T-helper 17 cell (primary cell): Measurements from ENCODE around the gene FMN1. TPM values are rescaled to one million over a fixed set of nuclear protein-coding genes. Genes with fewer than 3 reads are reported as not detected.
"Not testable (repeated sequence)": the region's sequence is repeated elsewhere in the genome, so short reads cannot be mapped to it uniquely, and the experiment has no call there.

Source experiments
- ATAC-seq: fragments of 150-1000 bp; cut with Tn5 transposase; 2 replicates; pipeline ENCODE4 v1.10.0; 2021; ENCODE audit warnings: mild to moderate bottlenecking, moderate library complexity
- DNase-seq, 3 donors: peaks; one replicate each; pipeline versions ENCODE4 v3.0.0 to v3.0.0-alpha.2; 2020 to 2021
- H3K9me3 ChIP-seq: one replicate; pipeline ENCODE4 v1.7.0; 2013; ENCODE audit warnings: low read length, mild to moderate bottlenecking; ENCODE audit not compliant: control insufficient read depth, poor library complexity, severe bottlenecking
- H3K27ac Mint-ChIP-seq: one replicate; pipeline ENCODE4 v1.8.0; 2022; ENCODE audit warnings: mild to moderate bottlenecking, moderate library complexity, mixed read lengths
- H3K27me3 Mint-ChIP-seq: one replicate; pipeline ENCODE4 v1.8.0; 2022; ENCODE audit warnings: mixed read lengths
- H3K36me3 Mint-ChIP-seq: one replicate; pipeline ENCODE4 v1.8.0; 2022; ENCODE audit warnings: low read depth, mixed read lengths
- H3K4me1 Mint-ChIP-seq: one replicate; pipeline ENCODE4 v1.8.0; 2022; ENCODE audit warnings: mild to moderate bottlenecking, mixed read lengths
- H3K4me3 Mint-ChIP-seq: one replicate; pipeline ENCODE4 v1.8.0; 2022; ENCODE audit warnings: mild to moderate bottlenecking, moderate library complexity, mixed read lengths
- total RNA-seq, 4 donors: library from RNA in 2 of 4; stranded (reverse) in 2 of 4; gene quantifications; one replicate each; pipeline ENCODE4 v1.2.3 and lab custom pipeline; 2022 to 2026

Gene FMN1
- total RNA-seq, 2 donors from 2014 or later: 18.7 to 35.2 TPM

DNA sequence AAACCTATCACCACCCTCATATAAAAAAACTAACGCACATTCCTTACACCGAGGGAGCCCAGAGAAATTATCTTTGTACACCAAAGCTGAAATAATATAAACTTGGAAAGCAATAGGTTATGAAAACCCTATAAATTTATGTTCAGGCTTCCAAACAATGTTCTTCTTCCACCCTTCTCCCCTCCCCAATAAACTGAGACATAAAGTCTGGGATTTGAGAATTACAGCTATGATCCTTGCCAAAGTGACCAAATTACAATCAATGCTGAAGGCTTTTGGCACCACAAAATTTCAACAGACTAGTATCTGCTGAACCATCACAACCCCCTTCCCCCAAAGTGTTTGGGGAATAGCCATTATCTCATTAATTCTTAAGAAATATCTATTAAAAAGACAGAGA is 237.8 kb downstream of the FMN1 start:
- Mint-ChIP-seq H3K27ac (no peak overlapping the region), H3K4me1 (peaks cover 15% of the 10 kb centered on the region), H3K4me3 (no peak overlapping the region), H3K36me3 (peaks cover 2% of the 10 kb centered on the region), H3K27me3 (no peaks in the 10 kb centered on the region)
- DNase-seq (no peak), ATAC-seq (no peak)
- no peaks in the 10 kb centered on the region for H3K9me3 ChIP-seq

DNA sequence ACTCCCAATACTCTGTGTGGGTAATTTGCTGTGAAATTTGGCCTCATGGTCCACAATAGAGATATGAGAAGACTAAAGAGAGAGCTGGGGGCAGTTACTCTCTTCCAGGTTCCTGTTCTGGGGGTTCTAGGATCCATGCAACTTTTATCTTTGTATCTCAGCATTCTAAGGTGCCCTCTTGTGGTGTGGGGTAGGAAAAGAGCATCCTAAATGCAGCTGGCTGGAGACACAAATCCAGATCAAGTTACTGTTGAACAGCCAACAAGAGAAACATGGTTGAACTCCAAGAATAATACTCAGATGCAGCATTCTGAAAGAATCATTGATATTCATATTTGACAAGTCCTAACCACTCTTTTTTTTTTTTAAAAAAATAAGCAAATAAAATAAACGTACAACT is 238.5 kb downstream of the FMN1 start:
- Mint-ChIP-seq H3K27me3 (no peaks in the 10 kb centered on the region), H3K4me3 (no peak overlapping the region), H3K36me3 (peaks cover 2% of the 10 kb centered on the region), H3K27ac (no peak overlapping the region), H3K4me1 (peaks cover 15% of the 10 kb centered on the region)
- ATAC-seq (no peak), DNase-seq (no peak)
- H3K9me3 ChIP-seq: no peaks in the 10 kb centered on the region

DNA sequence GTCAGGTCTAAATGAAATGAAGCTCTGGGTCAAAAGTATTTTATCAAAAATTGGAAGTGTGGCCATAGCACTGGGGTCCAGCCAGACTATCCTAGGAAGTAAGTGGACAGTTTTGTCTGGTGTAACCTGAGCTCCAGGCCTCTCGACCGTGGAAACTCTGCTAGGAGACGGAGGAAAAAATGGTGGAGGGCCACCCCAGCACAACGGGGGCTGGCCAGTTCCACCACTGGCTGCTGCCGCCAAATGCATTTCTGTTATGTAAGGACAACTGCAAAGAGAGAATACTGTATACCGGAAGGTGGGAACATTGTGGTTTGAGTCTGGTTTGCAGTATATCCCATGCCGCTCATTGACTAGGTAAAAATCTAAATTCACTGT is 241.0 kb downstream of the FMN1 start:
- Mint-ChIP-seq H3K27me3 (no peaks in the 10 kb centered on the region), H3K27ac (no peak overlapping the region), H3K36me3 (no peaks in the 10 kb centered on the region), H3K4me1 (peaks cover 17% of the 10 kb centered on the region), H3K4me3 (no peak overlapping the region)
- ATAC-seq (no peak), DNase-seq (no peak)
- H3K9me3 ChIP-seq: no peaks in the 10 kb centered on the region

DNA sequence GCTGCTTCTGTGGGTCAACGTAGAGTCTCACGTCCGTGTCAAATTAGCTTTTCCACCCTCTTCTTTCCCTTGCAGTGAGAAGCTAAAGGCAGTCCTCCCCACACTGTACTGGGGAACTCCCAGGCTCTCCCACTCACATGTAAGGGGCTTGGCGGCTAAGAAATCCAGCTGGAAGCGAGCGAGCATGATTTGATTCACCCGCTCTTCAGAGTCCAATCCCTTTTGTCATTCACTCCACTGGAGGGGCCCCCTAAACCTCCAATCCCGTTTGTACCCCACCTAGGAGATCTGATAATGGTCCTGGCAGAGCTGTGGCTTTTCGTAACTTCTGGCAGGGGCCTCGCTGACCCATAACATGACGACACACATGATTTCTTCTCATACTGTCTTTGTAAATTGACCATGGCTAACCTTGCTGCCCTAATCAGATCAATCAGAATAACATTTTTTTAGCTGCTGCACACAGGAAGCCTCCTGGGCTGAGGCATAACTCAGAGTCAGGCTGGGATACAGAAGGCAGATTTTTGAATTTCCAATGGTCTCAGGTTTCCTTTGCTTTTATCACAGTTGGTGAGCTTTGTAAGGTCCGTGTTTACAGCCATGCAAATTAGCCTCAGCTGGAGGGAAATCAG is 241.5 kb downstream of the FMN1 start:
- Mint-ChIP-seq H3K27me3 (no peaks in the 10 kb centered on the region), H3K36me3 (no peaks in the 10 kb centered on the region), H3K4me3 (no peak overlapping the region), H3K27ac (no peak overlapping the region), H3K4me1 (peaks cover 17% of the 10 kb centered on the region)
- DNase-seq (no peak), ATAC-seq (no peak)
- no peaks in the 10 kb centered on the region for H3K9me3 ChIP-seq

DNA sequence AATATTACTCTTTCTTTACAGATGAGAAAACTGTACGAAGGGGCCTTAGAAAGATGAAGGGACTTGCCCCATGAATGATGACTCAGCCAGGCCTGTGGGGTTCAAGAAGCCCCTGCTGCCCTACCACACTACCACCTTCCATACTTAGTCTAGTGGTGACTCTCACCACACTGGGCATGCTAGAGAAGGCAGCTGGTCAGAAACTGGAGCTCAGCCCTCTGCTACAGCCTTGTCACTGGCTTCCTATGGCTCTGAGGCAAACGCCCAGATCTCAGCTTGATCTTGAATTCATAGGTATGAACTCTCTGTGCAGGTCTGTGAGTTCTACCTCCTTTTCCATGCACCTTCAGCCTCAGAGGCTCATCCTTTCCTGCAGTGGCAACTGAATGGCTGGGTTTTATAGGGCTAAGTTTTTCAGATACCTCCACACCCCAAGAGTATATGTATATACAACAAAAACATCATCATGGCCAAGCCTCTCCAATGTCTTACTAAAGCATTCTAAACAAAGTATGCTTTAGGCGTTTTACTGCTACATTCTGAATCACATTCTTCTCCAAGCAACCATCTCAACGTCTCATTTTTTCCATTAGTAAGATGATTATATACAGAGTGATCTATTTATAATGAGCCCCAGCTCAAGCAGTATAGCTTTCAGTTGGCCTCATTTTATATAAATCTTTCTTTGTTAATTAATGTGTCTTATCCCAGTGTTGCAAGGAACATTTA is 242.6 kb downstream of the FMN1 start:
- no peaks in the 10 kb centered on the region for H3K36me3 Mint-ChIP-seq
- no peak overlapping the region for H3K4me3 Mint-ChIP-seq
- peaks cover 17% of the 10 kb centered on the region for H3K4me1 Mint-ChIP-seq
- DNase-seq: no peak
- no peak for ATAC-seq
- H3K9me3 ChIP-seq: no peaks in the 10 kb centered on the region
- H3K27ac Mint-ChIP-seq: no peak overlapping the region
- H3K27me3 Mint-ChIP-seq: no peaks in the 10 kb centered on the region

DNA sequence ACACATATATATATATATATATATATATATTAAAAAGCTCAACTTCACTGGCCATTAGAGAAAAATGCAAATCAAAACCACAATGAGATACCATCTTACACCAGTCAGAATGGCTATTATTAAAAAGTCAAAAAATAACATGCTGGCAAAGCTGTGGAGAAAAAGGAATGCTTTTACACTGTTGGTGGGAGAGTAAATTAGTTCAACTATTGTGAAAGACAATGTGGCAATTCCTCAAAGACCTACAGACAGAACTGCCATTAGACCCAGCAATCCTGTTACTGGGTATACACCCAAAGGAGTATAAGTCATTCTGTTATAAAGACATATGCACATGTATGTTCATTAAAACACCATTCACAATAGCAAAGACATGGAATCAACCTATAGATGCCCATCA is 244.5 kb downstream of the FMN1 start:
- not testable (repeated sequence) for H3K27ac Mint-ChIP-seq, H3K4me3 Mint-ChIP-seq, H3K9me3 ChIP-seq, DNase-seq, H3K36me3 Mint-ChIP-seq, H3K27me3 Mint-ChIP-seq, ATAC-seq
- peaks cover 15% of the 10 kb centered on the region for H3K4me1 Mint-ChIP-seq

DNA sequence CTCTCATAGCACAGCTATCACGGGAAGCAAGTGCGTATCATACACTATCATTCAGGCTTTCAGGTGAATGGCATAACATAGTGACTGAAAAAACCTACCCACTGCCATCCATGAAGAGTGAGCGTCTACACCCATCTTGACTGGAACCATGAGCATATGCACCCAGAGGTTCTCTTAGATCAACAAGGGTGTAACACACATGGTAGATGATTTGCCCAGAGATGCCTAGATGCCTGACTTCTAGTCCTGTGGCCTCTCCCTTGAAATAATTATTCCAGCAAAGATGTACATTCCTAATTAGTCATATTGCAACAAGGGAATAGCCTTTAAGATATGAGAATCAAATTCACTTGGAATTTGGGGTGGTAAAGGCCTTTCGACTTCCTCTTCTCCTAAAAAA is 248.3 kb downstream of the FMN1 start:
- Mint-ChIP-seq H3K36me3 (no peaks in the 10 kb centered on the region), H3K4me1 (peaks cover 4% of the 10 kb centered on the region), H3K27me3 (no peaks in the 10 kb centered on the region), H3K27ac (no peak overlapping the region), H3K4me3 (no peak overlapping the region)
- ATAC-seq (no peak), DNase-seq (no peak)
- H3K9me3 ChIP-seq: no peaks in the 10 kb centered on the region

DNA sequence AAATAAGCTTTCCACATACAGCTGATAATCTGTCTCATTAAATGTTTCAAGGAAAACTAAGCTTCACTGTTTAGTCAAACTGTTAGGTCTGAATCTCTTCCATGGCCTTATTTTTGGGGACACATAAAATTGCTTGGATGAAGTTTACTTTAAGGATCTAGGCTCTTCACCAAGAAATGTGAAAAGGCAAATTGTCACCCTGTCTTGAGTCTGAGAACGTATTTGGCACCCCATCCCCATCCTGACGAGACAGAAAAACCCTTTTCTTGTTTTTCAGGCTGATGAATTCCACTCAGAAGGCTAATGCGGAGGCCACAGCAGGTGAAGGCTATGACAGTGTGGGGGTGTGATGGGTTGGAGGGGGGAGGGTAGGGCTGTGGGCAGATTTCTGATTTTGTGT is 250.1 kb downstream of the FMN1 start:
- peaks cover 2% of the 10 kb centered on the region for H3K4me1 Mint-ChIP-seq
- no peak overlapping the region for H3K27ac Mint-ChIP-seq

DNA sequence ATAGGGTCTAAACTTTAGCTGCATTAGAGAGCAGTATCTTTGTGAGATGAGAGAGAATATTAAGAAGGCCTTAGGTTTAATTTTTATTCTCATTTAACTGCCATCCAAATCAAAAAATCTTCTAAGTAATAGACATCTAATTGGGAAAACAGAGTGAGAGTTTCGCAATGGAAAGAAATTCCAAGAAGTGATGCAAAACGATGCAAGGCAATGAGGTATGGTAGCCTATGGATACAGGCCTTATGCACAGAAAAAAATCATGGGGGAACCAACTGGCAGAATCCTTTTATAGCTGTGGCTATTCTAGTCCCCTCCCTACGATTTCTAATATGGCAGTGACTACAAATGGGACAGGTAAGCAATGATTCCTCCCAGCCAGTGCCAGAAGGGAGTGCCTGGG is 250.8 kb downstream of the FMN1 start:
- Mint-ChIP-seq H3K27ac (no peak overlapping the region), H3K36me3 (no peaks in the 10 kb centered on the region)

More for the DNA sequence above, 250.1 kb downstream of the FMN1 start:
- no peak overlapping the region for H3K4me3 Mint-ChIP-seq
- no peaks in the 10 kb centered on the region for H3K36me3 Mint-ChIP-seq
- no peaks in the 10 kb centered on the region for H3K9me3 ChIP-seq
- no peaks in the 10 kb centered on the region for H3K27me3 Mint-ChIP-seq
- ATAC-seq (no peak), DNase-seq (no peak)

DNA sequence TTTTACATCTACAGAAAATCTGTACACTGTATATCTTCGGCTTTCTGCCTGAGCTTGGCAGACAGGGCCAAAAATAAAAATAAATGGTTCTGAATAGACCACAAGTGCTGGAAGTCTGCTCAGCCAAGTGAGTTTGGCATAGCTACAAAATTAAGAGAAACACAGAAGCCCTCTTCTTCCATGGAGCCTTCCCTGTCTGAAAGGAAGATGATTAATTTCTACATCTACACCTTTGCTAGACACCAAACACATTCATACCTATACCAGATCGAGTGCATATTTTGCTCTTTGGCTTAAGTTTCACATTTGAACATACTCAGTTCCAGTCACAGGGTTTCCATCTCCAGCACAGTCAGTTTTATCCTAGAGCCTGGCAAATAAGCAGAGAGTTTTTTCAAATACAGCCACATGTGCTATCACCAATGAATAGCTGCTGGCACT is 252.1 kb downstream of the FMN1 start:
- H3K4me3 Mint-ChIP-seq: no peak overlapping the region

More for the DNA sequence above, 250.8 kb downstream of the FMN1 start:
- Mint-ChIP-seq H3K4me1 (peaks cover 2% of the 10 kb centered on the region), H3K27me3 (no peaks in the 10 kb centered on the region), H3K4me3 (no peak overlapping the region)
- DNase-seq (no peak), ATAC-seq (no peak)
- no peaks in the 10 kb centered on the region for H3K9me3 ChIP-seq

DNA sequence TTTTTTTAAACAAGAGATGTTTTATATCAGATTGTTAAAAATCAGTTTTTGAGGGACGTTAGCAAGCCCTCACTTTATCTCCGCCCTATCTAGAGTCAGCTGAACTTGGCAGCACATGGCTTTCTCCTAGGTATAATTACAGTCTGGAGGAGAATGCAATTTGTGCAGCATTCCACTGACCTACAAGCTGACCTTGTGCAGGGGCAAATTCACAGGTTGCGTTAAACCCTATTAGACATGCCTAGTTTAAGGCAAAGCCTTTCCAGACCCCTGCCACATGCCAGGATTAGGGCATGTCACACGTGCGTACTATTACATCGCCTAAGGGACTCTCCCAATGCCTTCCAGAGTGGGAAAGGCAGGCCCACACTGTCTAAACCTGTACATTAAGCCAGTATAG is 252.7 kb downstream of the FMN1 start:
- peaks cover 2% of the 10 kb centered on the region for H3K4me1 Mint-ChIP-seq
- no peaks in the 10 kb centered on the region for H3K27me3 Mint-ChIP-seq
- no peaks in the 10 kb centered on the region for H3K36me3 Mint-ChIP-seq
- no peak overlapping the region for H3K27ac Mint-ChIP-seq
- no peaks in the 10 kb centered on the region for H3K9me3 ChIP-seq
- H3K4me3 Mint-ChIP-seq: no peak overlapping the region
- ATAC-seq (no peak), DNase-seq (no peak)

More for the DNA sequence above, 252.1 kb downstream of the FMN1 start:
- H3K27ac Mint-ChIP-seq: no peak overlapping the region
- H3K9me3 ChIP-seq: no peaks in the 10 kb centered on the region
- no peak for ATAC-seq
- H3K36me3 Mint-ChIP-seq: no peaks in the 10 kb centered on the region
- H3K27me3 Mint-ChIP-seq: no peaks in the 10 kb centered on the region
- DNase-seq: no peak
- H3K4me1 Mint-ChIP-seq: peaks cover 2% of the 10 kb centered on the region

DNA sequence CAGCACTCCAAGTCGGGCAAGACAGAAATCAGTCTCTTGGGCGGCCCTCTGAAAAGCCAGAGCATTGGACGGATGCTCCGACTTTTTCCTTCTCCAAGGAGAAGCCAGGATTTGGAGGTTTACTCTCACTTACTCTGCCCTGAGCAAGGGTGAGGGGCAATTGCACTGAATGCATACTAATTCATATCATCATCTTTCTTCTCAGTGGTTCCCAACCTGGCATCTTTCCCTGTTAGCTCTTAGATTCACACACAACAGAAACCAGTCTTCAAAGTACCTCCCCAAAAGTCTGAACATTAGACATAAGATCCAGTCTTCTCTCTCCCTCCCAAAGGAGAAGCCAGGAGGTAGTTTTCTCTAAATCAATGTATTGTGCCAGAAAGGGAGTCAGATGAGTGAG is 257.5 kb downstream of the FMN1 start:
- Mint-ChIP-seq H3K4me3 (no peak overlapping the region), H3K4me1 (peaks cover 4% of the 10 kb centered on the region), H3K27me3 (no peaks in the 10 kb centered on the region), H3K36me3 (peaks cover 8% of the 10 kb centered on the region), H3K27ac (no peak overlapping the region)
- DNase-seq (no peak), ATAC-seq (no peak)
- H3K9me3 ChIP-seq: no peaks in the 10 kb centered on the region

DNA sequence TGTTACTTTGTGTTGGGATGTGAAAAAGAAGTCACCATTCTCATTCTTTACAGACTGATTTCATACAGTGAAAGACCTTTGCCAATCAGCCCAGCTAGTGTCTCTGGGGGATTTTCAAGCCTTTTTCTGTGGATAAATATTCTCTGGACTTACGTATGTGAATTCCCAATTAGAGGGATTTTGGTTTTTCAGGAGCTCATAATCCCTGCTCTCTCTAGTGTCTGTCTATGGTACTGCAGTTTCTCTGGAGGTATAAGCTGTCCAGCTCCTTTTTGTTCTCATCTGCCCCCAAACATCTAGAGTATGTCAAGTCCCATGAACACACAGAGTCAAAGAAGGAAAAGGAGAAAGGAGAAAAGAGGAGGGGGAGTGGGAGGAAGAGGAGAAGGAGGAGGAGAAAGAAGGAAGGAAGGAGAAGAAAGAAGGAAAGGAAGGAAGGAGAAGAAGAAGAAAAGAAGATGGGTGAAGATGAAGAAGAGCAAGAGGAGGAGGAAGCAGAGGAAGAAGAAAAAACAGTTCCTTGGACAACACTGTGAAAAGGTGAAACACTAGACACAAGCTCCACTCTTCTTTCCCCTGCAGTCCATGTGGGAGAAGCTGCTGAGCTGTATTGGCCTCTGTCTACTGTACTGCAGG is 258.1 kb downstream of the FMN1 start:
- Mint-ChIP-seq H3K4me1 (peaks cover 4% of the 10 kb centered on the region), H3K4me3 (no peak overlapping the region), H3K27ac (no peak overlapping the region), H3K36me3 (peaks cover 8% of the 10 kb centered on the region), H3K27me3 (no peaks in the 10 kb centered on the region)
- DNase-seq (no peak), ATAC-seq (no peak)
- H3K9me3 ChIP-seq: no peaks in the 10 kb centered on the region
